Endometrium (tissue), 2 donors: ENCODE measurements around the gene ABCG2.
"Not testable (repeated sequence)": the region's sequence is repeated elsewhere in the genome, so short reads cannot be mapped to it uniquely, and the experiment has no call there.

Source experiments
- FAIRE-seq: peaks from 2 replicates; lab custom pipeline; 2012; peaks lifted over from hg19 to GRCh38; lab: Jason Lieb, UNC
- donor health status: control.
- donor health status: control.

ABCG2 gene

DNA sequence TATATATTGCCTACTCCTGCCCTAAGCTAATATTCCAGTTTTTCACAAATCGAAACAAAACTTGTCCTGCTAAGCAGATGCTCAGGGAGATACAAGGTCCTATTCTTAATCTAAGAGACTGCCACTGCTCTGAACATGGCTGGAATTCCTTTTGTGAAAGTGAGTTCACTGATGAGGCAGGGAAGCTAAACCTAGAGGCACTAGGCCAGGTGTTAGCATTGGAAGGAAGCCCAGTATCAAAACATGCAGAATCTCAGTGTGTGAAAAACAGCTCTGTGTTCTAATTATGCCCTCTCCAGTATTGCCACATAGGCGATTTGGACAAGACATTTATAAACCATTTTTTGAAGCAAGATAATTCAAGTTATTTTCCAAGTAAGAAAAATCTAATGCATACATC lies 47.6 kb downstream of the ABCG2 start:
- FAIRE-seq: no peak

DNA sequence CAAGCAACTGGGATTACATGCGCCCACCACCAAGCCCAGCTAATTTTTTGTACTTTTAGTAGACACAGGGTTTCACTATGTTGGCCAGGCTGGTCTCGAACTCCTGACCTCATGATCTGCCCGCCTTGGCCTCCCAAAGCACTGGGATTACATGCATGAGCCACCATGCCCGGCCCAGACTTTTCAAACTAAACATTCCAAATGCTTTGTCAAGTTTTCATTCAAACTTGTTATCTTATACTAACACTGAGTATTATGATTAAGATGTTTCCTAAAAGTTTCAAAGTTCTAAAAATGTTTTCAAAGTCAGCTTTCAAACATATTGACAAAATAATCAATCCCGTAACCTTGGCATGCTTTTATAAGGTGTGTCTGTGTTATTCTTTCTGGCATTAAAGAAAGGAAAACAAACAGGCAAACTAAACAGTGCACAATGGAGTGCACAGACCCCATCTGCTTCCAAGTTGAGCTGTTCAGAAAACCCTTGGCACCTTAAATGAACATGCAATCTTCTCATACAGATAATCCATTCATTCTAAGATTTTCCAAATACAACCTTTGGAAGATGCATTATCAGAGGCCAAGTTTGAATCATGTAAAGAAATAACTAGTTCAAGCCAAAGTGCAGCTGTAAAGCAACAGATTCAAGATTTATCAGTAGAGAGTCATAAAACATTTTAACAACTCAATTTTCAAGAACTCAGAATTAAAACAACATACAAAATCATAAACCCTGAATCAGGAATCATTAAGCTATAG lies 49.1 kb downstream of the ABCG2 start:
- no peak for FAIRE-seq

DNA sequence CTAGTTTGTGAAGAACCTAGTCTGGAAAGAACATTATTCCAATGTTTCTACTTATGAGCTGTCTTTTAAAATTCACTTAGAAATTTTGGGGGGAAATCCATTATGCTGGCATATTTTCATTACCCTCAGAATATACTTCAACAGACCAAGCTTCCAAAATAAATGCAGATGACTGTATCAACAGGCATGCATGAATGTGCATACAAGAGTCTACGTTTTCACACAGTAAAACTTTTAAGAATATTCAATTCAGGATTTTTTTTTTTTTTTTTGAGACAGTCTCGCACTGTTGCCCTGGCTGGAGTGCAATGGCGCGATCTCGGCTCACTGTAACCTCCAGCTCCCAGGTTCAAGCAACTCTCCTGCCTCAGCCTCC lies 49.7 kb downstream of the ABCG2 start:
- FAIRE-seq: no peak

DNA sequence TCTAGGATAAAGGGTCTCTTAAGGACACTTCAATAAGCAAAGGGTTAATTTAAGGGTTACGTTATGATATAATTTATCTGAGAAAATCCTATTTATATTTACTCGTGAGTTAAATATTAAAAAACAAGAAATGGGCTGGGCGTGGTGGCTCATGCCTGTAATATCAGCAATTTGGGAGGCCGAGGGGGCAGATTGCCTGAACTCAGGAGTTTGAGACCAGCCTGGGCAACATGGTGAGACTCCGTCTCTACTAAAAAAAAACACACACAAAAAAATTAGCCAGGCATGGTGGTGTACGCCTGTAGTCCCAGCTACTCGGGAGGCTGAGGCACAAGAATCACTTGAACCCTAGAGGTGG lies 50.4 kb downstream of the ABCG2 start:
- not testable (repeated sequence) for FAIRE-seq

DNA sequence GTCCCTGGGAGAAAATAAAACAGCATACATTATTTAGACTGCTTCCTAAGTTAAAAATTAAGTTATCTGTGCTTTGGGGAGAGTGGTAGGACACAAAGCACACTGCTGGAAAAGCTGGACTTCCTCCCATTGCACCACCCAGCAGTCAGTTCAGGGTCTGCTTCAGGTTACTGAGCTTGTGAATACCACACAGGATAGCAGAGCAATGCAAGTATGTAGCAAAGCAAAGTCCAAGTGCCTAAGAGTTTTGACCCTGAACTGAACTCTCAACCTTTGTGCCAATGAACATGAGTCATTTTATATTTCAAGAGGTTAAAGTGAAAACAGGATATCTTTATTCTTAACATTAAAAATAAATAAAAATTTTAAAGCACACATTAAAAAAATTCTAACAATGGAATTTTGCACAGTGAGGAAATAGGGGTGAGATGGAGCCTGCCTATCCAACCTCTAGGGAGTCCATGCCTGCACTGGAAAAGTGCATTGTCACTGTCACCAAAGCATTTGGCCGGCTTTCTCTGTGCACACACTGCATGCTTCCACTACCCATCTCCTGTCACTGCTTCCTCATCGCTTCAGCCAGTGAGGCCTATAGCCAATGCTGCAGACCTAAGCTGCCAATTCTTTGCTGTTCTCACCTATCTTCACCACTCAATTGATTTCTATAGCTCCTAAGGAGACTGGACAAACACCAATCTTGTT lies 50.9 kb downstream of the ABCG2 start:
- FAIRE-seq: no peak

DNA sequence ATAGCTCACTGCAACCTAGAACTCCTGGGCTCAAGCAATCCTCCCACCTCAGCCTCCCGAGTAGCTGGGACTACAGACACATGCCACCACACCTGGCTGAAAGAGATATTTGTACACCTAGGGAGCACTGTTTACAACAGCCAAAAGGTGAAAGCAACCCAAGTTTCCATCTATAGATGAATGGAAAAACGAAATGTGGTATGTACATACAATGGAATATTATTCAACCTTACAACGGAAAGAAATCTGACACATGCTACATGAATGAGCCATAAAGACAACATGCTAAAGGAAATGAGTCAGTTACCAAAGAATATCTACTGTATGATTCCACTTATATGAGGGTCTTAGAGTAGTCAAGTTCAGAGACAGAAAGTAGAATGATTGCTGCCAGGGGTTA lies 52.2 kb downstream of the ABCG2 start:
- no peak for FAIRE-seq

DNA sequence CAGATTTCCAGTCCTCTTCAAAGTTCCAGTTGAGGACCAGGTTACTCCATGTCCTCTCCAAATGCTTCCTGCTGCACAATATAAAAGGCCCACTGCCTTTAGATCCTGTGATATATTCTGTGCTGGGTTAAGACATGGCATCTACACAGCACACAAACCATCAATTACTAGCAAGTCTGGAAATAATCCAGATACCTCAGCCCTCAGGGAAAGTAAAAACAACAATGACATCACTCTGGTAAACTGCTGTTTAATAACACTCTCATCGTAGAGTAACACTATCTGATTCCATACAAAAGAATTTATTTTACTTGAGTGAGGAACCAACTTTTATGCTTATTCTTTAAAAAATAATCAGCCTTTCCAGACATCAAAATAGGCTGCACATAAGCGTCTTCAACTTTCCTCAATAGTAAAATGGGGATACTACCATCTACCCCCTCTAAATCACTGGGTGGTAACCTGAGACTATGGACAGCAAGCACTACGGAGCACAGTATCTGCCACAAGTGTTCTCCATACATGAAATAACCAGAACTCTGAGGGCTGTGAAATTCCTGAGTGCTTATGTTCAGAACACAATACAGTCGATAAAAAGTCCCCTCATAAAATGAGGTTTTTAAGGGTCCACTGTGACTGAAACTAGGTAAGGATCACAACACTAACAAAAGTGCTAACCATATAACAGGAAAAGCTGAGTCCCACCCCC lies 53.4 kb downstream of the ABCG2 start:
- FAIRE-seq: no peak

DNA sequence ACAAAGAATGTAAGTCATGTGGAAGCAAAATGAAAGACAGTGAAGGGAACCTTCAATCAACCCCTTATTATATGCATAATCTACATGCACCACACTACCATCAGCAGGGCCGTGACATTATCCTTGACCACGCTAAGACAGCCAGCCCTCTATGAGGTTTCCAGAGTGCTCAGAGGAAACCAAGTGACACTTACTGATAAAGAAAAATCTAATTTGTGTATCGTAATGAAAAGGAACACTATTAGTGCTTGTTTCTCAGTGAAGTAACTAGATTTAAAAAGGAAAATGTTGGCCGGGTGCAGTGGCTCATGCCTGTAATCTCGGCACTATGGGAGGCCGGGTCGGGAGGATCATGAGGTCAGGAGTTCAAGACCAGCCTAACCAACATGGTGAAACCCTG lies 56.4 kb downstream of the ABCG2 start:
- FAIRE-seq: no peak

DNA sequence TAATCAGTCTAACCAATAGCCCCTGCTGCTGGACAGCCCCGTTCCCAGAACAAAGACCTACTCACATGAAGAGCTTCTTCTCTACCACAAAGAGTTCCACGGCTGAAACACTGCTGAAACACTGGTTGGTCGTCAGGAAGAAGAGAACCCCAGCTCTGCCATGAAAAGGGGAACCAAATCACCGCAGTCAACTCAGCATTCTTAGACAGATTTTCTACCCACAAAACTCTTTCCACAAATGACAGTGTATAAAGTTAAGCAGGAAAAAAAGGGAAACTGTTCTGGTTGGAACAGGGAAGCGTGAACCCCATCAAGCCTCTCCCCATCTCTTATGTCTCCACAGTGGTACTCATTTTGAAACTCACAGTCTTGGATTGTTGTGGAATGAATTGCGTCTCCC lies 57.3 kb downstream of the ABCG2 start:
- FAIRE-seq: no peak

DNA sequence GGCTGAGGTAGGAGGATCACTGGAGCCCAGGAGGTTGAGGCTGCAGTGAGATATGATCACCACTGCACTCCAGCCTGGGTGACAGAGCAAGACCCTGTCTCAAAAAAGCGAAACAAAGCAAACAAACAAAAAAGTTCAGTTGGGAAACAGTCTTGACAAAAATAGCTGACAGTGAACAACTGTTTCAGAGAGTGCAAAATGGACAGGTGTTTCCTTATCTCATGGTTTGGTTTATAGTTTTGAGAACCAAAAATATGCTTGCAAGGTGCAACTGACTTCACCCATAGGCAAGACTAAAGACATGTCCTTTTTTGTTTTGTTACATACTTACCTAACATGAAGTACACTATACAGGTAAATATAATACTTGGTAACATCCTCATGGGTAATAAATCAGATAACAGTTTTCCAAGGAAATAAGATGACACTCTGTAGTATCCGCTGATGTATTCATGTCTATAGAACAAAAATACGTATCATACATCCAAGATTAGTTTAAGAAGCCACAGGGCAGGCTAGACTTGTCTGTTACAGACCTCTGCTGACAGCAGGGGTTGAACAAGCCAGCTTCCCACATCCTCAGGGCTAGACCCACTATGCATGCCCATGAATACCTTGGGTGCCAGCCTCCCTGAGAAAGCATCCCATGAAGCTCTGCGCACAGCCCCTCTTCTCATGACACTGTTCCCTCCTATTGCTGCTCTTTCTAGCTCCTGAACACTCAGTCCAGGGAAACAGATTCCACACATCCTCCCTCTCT lies 59.3 kb downstream of the ABCG2 start:
- no peak for FAIRE-seq

DNA sequence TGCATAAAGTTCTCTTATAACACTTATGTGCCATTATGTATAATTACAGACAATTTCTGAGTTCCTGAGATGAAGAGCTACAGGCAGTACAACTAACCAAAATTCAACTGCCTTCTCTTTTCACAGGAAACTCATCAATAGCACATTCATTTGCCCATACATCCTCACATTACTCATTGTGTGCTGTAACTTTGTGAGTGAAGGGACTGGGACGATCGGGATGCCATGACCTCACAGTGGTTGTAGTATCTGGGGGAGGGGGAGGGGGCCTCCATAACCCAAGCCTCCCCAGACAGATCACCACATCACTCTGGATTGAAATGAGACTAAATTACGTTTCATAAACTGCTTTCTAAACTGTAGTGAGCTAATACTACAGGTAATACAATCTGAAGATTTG lies 60.7 kb downstream of the ABCG2 start:
- FAIRE-seq: no peak

DNA sequence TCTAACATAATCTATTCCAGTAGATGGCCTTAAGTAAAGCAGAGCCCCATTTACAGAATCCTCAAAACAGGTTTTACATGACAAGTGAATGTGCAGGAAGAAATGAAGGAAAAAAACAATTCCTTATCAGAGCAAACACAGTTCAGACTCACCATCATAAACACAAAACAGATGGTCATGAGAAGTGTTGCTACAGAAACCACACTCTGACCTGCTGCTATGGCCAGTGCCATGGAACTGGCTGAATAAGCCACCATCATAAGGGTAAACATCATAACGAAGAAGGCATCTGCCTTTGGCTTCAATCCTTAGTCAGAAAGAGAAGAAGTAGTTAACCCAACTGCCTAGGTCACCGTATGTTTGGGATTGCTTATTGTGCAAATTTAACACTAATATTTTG lies 61.1 kb downstream of the ABCG2 start:
- FAIRE-seq: no peak

DNA sequence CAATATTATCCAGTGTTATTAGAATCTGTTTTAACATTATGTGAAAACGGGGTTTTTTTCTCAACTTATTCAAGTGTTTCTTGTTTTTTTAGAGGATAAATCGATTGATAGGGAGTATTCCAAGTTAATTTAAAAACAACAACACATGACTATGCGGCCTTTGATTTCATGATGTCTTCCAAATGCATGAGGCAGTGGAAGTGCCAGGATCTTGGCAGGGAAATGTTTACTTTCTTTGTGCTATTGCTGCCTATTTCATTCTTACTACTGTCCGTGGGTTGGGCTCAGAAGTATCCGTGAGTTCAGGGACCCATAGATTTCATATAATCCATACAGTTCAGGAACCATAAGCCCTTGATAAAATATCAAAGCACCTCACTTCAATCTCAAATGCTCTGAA lies 64.6 kb downstream of the ABCG2 start:
- FAIRE-seq: no peak

DNA sequence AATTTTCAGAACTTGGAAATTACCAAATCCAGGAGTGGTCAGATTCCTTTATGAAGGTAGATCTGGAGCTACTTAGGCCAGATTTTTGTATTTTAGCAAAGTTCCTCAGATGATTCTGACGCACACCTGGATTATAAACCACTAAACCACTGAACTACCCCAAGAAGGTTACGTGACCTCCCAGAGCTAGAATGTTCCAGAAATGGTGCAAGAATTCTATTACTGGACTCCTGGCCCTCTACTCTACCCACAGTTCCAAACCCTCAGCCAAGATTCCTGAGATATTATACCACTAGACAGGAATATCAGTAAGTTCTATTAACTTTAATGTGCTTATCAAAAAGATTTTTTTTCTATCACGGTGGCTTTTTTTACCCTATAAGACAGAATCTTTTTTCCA lies 67.1 kb downstream of the ABCG2 start:
- no peak for FAIRE-seq

DNA sequence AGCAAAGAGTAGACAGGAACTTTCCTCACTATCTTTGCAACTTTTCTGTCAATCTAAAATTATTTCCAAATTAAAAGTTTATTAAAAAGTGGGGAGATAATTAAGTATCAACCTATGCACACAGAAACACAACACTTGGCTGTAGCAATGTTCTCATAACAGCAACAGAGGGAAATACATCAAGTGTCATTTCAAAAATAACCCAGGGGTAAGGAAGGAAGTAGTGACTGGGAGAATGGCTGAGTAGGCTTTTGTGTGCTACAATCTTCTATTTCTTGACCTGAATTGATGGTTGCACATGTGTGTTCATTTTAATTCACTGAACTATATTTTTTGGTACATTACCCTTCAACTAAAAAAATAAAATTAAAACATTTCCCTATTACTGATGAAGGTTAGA lies 67.5 kb downstream of the ABCG2 start:
- FAIRE-seq: no peak

DNA sequence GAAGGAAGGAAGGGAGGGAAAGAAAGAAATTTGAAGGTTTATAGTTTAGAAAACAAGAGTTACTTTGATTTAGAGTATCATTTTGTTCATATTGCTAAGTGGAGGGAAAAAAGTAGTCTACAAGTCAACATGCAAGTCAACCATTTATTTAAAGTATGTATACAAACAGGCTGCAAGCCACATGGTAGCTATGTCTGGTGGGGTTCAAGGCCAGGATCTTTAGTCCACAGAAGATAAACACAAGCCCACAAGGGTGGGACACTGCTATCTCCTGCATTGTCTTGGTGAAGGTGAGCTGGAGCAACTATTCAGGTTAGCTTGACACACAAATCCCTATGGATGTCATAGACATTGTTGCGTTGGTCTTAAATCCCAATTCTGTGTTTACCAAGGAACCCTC lies 71.4 kb downstream of the ABCG2 start:
- no peak for FAIRE-seq

DNA sequence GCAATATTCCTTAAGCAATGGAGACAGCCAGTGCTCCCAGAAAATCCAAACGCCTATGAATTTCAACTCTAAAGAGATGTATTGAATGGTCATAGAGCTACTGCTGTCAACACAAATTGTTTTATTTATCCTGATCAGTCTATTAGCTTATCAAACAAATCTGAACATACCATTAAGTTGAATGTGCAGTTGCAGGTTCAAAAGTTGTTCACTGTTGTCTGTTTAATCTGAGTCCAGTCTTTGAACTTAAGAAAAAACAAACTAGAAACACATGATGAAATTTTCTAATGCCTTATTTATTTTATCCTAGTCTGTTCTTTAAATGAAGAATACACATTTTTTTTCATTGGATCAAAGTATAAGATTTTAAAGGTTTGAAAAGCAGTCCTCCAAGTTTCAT lies 77.8 kb downstream of the ABCG2 start:
- no peak for FAIRE-seq

DNA sequence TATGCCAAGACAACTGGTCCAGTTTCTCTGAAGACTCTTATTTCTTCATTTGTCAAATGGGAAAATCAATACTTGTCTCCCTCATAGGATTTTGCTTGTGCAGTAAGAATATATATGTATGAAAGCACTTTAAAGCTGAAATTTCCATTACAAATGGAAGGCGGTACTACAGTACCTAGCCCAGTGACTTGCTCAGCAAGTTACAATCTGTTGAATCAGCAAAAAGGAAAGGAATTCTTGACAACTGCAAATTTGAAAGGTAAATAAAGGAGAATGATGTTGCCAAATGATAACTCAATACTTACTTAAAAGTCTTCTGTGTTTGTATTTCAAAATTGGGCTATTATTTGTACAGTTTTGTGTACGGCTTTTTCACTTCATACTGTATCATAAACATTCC lies 79.9 kb downstream of the ABCG2 start:
- no peak for FAIRE-seq

DNA sequence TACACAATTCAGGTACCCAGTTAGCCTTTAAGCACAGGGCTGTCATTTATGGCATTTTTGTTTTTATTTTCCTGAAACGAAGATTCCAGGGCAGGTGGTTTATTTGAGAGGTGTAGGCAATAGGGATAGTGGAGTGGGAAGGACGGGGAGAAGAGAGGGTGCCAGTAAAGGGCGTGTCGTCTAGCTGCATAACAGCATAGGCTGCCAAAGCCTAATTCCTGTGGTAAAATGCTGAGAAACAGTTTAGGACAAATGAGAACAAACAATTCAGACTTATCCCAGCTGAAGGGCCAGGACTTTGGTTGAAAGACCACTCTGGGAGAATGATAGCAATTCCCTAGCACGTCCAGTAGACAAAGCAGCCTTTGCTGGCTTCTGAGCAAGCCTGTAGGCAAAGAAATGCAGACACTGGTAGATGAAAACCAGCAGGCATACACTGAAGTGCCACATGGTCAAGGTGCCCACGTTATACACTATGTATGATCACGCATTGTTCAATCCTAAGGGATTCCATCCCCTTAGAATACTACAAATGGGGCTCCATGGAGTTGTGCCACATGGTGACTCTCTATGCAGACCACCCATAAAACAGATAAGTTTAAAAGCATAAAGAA lies 80.4 kb downstream of the ABCG2 start:
- no peak for FAIRE-seq

DNA sequence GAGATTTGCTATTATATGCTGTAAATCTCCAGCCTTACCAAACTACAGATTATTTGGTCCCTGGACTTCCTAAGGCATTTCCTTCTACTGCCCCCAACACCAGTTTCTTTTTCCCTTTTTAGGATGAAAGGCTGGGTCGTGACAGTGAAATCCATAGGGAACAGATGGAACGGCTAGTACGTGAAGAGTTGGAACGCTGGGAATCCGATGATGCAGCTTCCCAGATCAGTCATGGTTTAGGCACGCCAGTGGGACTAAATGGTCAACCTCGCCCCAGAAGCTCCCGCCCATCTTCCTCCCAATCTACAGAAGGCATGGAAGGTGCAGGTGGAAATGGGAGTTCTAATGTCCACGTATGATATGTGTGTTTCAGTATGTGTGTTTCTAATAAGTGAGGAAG lies 83.1 kb downstream of the ABCG2 start:
- no peak for FAIRE-seq

DNA sequence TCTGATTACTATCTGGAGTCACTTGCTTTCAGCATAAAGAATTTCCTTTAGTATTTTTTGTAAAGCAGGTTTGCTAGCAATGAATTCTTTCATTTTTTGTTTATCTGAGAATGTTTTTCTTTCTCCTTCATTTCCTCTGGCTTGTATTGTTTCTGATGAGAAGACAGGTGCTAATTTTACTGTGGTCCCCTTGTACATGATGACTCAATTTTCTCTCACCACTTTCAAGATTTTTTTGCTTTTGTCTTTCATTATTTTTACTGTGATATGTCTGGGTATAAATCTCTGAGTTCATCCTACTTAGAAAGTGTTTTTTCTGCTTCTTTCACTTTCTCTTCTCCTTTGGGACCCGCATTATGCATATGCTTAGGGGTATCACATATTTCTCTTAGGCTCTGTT lies 88.4 kb downstream of the ABCG2 start:
- FAIRE-seq: no peak

DNA sequence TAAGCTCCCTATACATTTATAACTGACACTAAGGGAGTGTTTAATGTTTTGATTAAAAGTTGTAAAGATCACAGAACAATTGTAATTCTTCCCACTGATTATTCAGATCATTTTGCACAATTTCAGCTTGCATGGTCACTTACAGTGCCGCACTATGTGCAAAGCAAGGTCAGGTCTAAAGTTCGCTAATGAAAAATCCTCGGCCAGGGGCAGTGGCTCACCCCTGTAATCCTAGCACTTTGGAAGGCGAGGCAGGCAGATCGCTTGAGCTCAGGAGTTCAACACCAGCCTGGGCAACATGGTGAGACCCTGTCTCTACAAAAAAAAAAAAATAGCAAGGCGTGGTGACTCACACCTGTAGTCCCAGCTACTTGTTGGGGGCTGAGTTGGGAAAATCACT lies 94.0 kb downstream of the ABCG2 start:
- FAIRE-seq: no peak
